HL-60/S4 treated with retinoic acid at 250 ng/mL for 4 days and 3 days (cell line): ENCODE data around the gene CELF1.

Experiments
- in situ Hi-C: fragments of 300-500 bp; cut with MboI; formaldehyde crosslinking; loops from 2 replicates; pipeline ENCODE4 v1.7.0; 2022; ENCODE audit warnings: low sequenced_read_pairs

The CELF1 gene

DNA sequence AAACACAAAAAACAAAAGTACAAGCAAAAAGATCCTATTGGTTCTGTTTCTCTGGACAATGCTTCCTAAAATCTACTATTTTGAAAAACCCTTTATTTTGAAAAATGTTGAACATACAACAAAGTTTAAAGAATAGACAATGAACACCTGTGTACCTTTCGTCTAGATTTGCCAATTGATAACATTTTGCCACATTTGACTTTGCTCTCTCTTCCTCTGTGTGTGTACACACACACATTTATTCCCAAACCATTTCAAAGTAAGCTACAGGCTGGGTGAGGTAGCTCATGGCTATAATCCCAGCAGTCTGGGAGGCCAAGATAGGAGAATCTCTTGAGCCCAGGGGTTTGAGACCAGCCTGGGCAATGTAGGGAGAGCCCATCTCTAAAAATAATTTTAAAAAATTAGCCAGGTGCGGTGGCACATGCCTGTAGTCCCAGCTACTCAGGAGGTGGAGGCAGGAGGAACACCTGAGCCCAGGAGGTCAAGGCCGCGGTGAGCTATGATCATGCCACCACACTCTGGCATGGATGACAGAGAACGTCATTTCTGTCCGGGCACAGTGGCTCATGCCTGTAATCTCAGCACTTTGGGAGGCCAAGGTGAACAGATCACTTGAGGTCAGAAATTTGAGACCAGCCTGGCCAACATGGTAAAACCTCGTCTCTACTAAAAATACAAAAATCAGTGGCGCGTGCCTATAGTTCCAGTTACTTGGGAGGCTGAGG is 121.4 kb downstream of the CELF1 start:
- in situ Hi-C loops: loop anchor here (25.0 kb wide), 1 partner anchor 544 kb away; no protein-coding TSS in a partner anchor

DNA sequence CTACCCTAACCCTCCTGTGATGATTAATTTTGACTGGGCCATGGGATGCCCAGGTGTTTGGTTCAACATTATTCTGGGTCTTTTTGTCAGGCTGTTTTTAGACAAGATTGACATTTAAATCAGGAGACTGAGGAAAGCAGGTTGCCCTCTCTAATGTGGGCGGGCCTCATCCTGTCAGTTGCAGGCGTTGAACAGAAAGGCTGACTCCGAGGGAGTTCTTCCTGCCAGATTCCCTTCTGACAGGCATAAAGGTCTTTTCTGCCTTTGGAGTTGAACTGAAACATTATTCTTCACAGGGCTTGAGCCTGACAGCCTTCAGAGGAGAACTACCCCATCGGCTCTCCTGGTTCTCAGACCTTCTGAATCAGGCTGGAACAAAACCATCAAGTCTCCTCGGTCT is 122.4 kb downstream of the CELF1 start:
- in situ Hi-C loops: loop anchor here (25.0 kb wide), 1 partner anchor 543 kb away; no protein-coding TSS in a partner anchor

DNA sequence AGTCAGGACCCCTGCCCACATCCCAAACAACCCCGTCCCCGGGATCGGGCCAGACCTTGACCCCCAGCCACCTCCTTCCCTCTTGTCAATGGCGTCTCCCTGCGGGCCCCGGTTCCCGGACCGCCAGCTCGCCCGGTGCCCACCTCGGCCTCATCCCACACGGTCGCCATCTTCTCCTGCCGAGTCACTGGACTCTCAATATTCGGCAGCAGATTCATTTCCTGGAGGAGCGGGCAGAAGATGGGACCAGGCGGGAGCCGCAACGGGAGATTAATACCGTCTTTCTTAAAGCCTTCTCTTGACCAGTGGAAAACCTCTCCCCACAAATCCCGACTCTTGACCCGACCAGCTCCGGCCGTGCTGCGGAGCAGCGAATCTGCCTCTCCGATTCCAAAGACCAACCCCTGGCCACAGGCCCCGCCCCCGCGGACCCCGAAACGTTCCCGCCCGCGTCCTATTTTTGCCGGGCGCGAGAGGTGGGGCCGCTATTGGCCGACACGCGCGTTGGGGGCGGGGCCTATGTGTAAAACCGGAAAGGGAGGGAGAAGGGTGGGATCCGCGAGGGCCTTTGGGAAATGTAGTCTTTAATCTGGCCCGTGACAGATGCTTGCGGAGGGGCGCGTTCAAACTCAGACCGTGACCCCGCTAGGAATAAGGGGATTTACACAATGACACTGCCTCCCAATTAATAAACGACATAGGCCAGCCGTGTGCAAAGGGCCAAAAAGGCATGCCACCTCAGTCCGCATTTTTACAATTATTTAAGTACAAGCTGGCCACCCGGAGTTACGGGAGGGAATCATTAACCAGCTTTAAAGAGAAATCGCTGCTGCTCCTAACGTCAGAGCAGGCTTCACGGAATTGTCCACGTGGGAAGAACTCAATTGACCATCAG is 126.6 kb downstream of the CELF1 start, which contains the start of gene PSMC3:
Gene PSMC3 (minus strand): TSS at position 378 of the 895 bp plus-strand sequence. CDS start 160 bp downstream, at position 218.
- in situ Hi-C loops: loop anchor here (25.0 kb wide), 1 partner anchor 539 kb away; no protein-coding TSS in a partner anchor

DNA sequence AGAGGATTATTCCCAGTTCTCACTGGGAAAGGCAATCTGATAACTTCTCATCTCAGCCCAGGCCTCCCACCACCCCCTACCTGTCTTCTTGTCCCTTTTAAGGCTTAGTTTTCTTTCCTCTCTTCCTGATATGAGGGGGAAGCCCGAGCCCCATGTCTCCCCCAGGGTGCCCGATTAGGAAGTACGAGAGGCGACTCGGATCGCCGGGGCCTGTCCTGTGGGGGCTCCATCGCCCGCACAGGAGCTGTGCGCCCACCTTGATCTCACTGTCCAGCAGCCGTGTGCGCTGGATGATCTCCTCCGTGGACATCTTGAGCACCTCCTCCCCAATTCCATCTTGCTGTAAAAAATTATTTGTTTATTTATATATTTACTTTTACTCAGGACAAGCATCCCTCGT is 127.3 kb downstream of the CELF1 start:
- in situ Hi-C loops: loop anchor here (25.0 kb wide), 1 partner anchor 538 kb away; no protein-coding TSS in a partner anchor

DNA sequence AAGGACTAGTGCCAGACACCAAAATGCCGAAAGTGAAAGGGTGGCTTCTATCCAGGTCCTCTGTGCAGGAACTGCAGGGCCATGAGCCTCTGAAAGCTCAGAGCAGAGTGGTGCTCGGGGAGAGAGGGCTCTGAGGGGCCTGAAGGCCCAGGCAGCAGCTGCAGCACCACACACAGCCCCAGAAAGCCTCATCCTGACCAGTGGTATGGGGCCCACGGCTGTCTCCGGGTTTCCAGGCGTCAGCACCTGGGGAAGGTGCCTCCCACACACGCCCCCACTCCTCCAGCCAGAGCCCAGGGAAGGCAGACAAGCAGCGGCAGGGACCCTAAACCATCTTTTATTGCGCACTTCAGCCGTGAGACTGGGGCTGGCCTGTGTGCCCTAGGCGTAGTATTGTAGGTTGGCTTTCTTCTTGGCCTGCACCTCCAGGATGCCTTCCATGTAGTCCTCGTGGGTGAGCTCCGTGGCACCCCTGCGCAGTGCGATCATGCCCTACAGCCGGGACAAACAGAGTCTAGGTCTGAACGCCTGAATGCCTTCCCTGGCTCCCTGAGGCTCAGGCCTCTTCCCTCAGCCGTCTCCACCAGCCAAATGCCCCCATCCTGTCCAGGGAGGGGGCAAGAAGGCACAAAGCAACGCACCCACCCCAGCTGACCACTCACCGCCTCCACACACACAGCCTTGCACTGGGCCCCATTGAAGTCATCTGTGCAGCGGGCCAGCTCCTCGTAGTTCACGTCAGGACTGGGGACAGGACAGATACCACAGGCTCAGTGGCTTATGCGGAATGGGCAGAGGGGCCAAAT is 134.3 kb downstream of the CELF1 start:
- in situ Hi-C loops: loop anchor here (25.0 kb wide), 1 partner anchor 419 kb away; the partner anchor contains the start of gene NUP160

DNA sequence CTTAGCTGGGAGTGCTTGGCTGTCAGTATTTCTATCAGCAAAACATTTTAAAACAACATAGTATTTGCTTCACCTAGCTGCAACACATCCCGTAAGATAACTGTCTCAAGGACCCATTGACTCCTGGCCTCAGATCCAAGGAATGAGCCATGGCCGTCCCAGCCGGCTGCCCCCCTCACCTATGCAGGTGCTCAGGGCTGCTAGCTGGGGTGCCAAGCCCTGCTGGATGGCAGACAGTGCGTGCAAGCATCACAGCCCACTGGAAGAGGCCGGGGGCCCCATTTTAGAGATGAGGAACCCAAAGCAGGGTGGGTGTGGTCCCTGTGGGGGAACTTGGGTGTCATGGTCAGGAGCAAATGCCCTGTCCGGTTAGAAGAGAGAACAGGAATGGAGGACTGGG is 135.2 kb downstream of the CELF1 start:
- in situ Hi-C loops: loop anchor here (25.0 kb wide), 1 partner anchor 420 kb away; the partner anchor contains the start of gene NUP160

DNA sequence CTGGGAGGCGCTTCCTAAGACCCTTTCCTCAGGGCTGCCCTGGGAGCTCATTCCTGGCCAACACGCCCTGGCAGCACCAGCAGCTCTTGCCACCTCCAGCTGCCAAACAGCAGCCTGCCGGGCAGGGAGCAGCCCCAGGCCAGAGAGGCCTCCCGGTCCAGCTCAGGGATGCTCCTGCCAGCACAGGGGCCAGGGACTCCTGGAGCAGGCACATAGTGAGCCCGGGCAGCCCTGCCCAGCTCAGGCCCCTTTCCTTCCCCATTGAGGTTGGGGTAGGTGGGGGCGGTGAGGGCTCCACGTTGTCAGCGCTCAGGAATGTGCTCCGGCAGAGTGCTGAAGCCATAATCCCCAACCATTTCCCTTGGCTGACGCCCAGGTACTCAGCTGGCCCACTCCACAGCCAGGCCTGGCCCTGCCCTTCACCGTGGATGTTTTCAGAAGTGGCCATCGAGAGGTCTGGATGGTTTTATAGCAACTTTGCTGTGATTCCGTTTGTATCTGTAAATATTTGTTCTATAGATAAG is 136.9 kb downstream of the CELF1 start:
- in situ Hi-C loops: loop anchor here (25.0 kb wide), 1 partner anchor 421 kb away; the partner anchor contains the start of gene NUP160
